SHP77 (cell line): ENCODE measurements around the gene ARID3B.
A peak's percentile ranks its signal among the peaks of the same experiment; 100 is the strongest.
"Not testable (repeated sequence)": the region's sequence is repeated elsewhere in the genome, so short reads cannot be mapped to it uniquely, and the experiment has no call there.

ENCODE experiments used
- DNase-seq, 2 experiments: peaks; one replicate each; lab custom pipeline; 2025; lab: John Stamatoyannopoulos, UW

The ARID3B gene

GRCh38 chr15:74540761-74541493, at the start of gene ARID3B:
TSS of gene ARID3B (plus strand) at chr15:74541220. CDS start at chr15:74543937, 2,717 bp downstream.
- peak; percentile 94 to 96 for DNase-seq

GRCh38 chr15:74496648-74497047, 44.4 kb upstream of the ARID3B start:
- DNase-seq: no peak

- peak; percentile 50 to 69 for DNase-seq
Observed at GRCh38 chr15:74497584-74497983, 43.4 kb upstream of the ARID3B start.

- DNase-seq: no peak
Observed at GRCh38 chr15:74499366-74499765, 41.7 kb upstream of the ARID3B start.

GRCh38 chr15:74500401-74500800, 40.6 kb upstream of the ARID3B start:
- DNase-seq: no peak

- no peak for DNase-seq
Observed at GRCh38 chr15:74502301-74502700, 38.7 kb upstream of the ARID3B start.

- DNase-seq: no peak
Observed at GRCh38 chr15:74504418-74504817, 36.6 kb upstream of the ARID3B start.

GRCh38 chr15:74504836-74505235, 36.2 kb upstream of the ARID3B start:
- no peak for DNase-seq

GRCh38 chr15:74505837-74506514, 35.0 kb upstream of the ARID3B start:
- DNase-seq: no peak

- no peak for DNase-seq
Observed at GRCh38 chr15:74506515-74506840, 34.5 kb upstream of the ARID3B start.

GRCh38 chr15:74511583-74511982, 29.4 kb upstream of the ARID3B start:
- DNase-seq: no peak

GRCh38 chr15:74514059-74514458, 27.0 kb upstream of the ARID3B start:
- DNase-seq: not testable (repeated sequence)

- no peak for DNase-seq
Observed at GRCh38 chr15:74517096-74517495, 23.9 kb upstream of the ARID3B start.

- DNase-seq: no peak
Observed at GRCh38 chr15:74519311-74519710, 21.7 kb upstream of the ARID3B start.

- no peak for DNase-seq
Observed at GRCh38 chr15:74520407-74520806, 20.6 kb upstream of the ARID3B start.

GRCh38 chr15:74523982-74524381, 17.0 kb upstream of the ARID3B start:
- no peak for DNase-seq

- DNase-seq: no peak
Observed at GRCh38 chr15:74525309-74525708, 15.7 kb upstream of the ARID3B start.

- no peak for DNase-seq
Observed at GRCh38 chr15:74525945-74526344, 15.1 kb upstream of the ARID3B start.

- no peak for DNase-seq
Observed at GRCh38 chr15:74528876-74529275, 12.1 kb upstream of the ARID3B start.

GRCh38 chr15:74529921-74530320, 11.1 kb upstream of the ARID3B start:
- DNase-seq: no peak

GRCh38 chr15:74530771-74531143, 10.3 kb upstream of the ARID3B start:
- DNase-seq: no peak

GRCh38 chr15:74531144-74531811, 9.7 kb upstream of the ARID3B start:
- DNase-seq: no peak

GRCh38 chr15:74535388-74536084, 5.5 kb upstream of the ARID3B start:
- DNase-seq: no peak
